GM12872 (cell line): ENCODE data around the gene ZNF727.

Experiments
- TF ChIP-seq, protein P1 (sequence below): IDR thresholded peaks from 3 replicates; pipeline ENCODE4 v1.5.1; 2011; ENCODE audit warnings: low read depth, mild to moderate bottlenecking, low read length, moderate library complexity; ENCODE audit not compliant: insufficient read depth

The ZNF727 gene

DNA sequence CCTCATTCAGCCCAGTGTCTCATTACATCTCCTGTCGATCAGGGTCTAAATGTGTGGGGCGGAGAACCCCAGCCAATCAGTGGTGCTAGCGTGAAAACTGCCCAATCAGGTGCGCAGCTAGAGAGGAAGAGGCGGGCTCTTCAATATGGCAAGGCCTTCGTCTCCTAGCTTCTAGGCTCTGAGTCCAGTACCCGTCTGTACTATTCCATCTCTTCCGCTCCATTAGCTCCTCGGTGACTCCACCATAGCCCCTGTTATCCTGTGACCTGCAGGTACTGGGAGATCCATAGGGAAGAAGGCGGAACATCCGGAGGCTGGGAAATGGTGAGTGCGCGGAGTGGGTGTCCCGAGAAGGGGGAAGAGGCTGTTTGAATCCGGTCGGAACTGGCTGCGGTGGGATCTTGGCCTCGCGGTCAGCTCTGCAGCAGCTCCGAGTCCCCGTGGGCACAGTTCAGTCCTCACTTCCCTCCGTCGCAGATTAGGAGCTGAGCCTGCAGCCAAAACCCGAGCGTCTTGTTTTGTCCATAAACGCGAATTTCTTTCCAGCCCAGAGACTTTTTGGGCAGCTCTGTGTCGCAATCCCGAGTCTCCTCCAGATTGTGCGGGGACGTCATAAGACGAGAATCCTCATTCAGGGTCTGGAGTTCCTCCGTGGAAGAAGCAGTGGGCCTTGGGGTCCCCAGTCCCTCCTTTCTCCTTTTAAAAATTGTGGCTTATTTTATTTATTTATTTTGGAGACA lies at the start of gene ZNF727:
ZNF727 (plus strand) TSS at position 134 of the 740 bp plus-strand sequence; CDS start at position 322, 188 bp downstream.
- TF ChIP-seq, protein P1, sequence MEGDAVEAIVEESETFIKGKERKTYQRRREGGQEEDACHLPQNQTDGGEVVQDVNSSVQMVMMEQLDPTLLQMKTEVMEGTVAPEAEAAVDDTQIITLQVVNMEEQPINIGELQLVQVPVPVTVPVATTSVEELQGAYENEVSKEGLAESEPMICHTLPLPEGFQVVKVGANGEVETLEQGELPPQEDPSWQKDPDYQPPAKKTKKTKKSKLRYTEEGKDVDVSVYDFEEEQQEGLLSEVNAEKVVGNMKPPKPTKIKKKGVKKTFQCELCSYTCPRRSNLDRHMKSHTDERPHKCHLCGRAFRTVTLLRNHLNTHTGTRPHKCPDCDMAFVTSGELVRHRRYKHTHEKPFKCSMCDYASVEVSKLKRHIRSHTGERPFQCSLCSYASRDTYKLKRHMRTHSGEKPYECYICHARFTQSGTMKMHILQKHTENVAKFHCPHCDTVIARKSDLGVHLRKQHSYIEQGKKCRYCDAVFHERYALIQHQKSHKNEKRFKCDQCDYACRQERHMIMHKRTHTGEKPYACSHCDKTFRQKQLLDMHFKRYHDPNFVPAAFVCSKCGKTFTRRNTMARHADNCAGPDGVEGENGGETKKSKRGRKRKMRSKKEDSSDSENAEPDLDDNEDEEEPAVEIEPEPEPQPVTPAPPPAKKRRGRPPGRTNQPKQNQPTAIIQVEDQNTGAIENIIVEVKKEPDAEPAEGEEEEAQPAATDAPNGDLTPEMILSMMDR: no peak

DNA sequence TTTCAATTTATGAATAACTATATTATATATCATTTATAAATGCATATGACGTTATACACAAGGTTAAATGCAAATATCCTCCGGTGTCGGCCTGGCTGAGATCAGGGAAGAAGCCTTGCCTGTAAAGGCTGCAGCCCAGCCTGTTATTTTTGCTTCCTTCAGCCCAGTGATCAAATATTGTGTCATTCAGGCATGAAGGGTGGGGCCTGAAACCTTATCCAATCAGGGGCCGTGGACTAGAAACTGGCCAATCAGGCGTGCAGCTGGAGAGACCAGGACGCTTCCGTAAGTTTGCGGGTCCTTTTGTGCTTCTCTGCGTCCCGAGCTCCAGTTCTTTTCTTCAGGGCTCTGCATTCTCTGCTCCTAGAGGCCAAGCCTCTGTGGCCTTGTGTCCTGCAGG lies 46.7 kb upstream of the ZNF727 start, which contains the start of gene ZNF722:
ZNF722 (plus strand) TSS at position 301 of the 400 bp plus-strand sequence. CDS start 113 bp downstream, outside the sequence.
- TF ChIP-seq, protein P1: no peak

DNA sequence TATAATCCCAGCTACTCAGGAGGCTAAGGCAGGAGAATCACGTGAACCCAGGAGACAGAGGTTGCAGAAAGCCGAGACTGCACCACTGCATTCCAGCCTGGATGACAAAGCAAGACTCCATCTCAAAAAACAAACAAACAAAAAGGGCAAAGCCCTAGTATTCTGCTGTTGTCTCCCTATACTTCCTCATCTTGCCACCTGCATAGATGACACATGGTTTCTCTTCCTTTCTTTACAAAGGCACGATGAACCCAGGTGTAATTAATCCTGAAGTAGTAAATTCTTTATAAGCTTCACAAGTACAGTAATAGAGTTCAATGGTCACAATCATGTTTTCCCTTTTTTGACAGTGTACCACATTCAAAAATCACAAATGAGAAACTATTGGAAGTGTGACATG lies 9.8 kb upstream of the ZNF727 start:
- TF ChIP-seq, protein P1: no peak

DNA sequence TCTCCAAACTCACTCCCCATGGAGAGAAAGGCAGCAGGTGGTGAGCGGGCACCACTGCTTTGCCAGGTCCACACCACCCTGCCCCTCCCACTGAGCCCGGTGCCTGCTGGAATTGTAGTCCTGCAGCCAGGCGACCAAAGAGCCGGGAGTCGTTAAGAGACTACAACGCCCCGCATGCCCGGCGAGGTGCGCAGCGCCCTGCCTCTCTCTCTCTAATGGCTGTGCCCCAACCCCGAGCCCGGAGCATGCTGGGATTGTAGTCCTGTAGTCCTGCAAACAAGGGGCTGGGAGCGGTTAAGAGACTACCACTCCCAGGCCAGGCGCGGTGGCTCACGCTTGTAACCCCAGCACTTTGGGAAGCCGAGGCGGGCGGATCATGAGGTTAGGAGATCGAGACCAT lies 8.1 kb upstream of the ZNF727 start:
- TF ChIP-seq, protein P1: no peak

DNA sequence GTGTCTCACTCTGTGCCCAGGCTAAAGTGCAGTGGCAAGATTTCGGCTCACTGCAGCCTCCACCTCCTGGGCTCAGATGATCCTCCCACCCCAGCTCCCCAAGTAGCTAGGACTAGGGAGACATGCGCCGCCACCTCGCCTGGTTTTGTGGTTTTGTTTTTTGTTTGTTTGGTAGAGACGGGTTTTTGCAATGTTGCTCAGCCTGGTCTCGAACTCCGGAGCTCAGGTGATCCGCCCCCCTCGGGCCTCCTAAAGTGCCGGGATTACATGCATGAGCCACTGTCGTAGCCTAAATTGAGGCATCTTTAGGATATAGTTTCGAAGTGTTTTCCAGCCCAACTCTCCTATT lies 781 bp downstream of the ZNF727 start:
- TF ChIP-seq, protein P1: no peak

DNA sequence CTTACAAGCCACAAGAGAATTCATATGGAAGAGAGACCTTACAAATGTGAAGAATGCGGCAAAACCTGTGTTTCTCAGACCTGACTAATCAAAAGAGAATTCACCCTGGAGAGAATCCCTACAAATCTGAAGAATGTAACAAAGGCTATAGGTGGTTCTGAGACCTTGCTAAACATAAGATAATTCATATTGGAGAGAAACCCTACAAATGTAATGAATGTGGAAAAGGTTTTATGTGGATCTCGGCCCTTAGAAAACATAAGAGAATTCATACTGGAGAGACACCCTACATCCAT lies 33.4 kb downstream of the ZNF727 start:
- TF ChIP-seq, protein P1: no peak

DNA sequence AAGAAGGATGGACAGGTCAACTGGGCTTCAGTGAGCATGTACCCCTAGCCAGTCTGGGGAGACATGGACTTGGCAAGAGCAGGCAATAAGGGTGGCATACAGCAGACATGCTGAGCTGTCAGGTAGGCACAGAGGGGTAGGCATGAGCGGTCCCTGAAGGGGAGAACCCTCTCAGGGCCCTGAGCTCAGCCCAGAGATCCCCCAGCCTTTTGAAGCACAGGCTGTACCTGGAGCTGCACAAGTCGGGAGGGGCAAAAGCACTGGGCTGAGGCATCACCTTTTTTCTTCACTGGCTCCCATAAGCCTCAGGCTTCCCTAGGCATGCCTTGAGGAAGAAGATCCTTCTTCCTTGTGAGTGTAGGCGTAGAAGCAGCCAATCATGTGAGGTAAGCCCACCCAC lies 42.3 kb downstream of the ZNF727 start:
- TF ChIP-seq, protein P1: no peak
